ENCODE data around the gene RHOG. TPM values are rescaled to one million over a fixed set of nuclear protein-coding genes. Genes with fewer than 3 reads are reported as not detected.

Gene RHOG
- total and polyA plus RNA-seq, 9 of the 15 experiments (the other 6 are each of a cell fraction or from before 2014, with no cell fraction given): 22.6 to 162 (median 80.3) TPM

DNA sequence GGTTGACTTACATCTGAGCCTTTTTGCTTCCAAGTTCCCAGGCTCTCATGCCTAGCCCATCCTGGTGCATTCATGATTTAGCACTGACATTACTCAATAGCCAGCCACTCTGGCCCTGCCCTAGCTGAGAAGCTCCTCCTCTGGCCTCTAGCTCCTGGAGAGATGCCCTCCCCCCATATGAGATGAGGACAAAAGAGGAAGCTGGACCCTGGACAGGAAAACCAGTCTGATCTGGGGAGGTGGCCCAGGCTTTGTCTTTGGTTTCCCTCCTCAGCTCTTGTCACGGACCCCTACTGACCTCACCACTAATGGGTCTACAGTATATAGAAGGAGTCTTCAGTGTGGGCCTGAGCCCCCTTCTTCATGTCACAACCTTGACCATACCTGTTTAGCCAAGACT lies 3.0 kb downstream of the RHOG start (continued):
- TF ChIP-seq KDM4B (IDR thresholded peaks at IDR 0.05; ENCODE audit: borderline replicate concordance in 2 of 2, low read depth in 1 of 2): peak in 1 of 2 experiments; percentile 25; a peak in 1 of 4 replicates
- no peak for TF ChIP-seq ZNF717 (CRISPR knock-in tag; IDR thresholded peaks at IDR 0.05)
- no peak for TF ChIP-seq SRSF3 (IDR thresholded peaks at IDR 0.05; ENCODE audit: insufficient read depth, low read length)
- peak; percentile 48; the same call in 1 of the 2 replicates for TF ChIP-seq POLR2A (conservative IDR thresholded peaks at IDR 0.05)
- no peak for TF ChIP-seq SMAD3 (CRISPR knock-in tag; conservative IDR thresholded peaks at IDR 0.05)
- TF ChIP-seq PRPF4 (IDR thresholded peaks at IDR 0.05; ENCODE audit: insufficient read depth, low read depth, low read length, poor library complexity, severe bottlenecking): no peak
- no peak for TF ChIP-seq CBFA2T2 (conservative IDR thresholded peaks at IDR 0.05)
- no peak for TF ChIP-seq ZNF507 (tag; conservative IDR thresholded peaks at IDR 0.05)
- no peak for TF ChIP-seq NFYB (IDR thresholded peaks at IDR 0.05; ENCODE audit: extremely low read depth, insufficient read length)
- no peak for TF ChIP-seq ZNF398 (CRISPR knock-in tag; IDR thresholded peaks at IDR 0.05)
- TF ChIP-seq WHSC1 (IDR thresholded peaks at IDR 0.05; ENCODE audit: low read length): no peak
- peak; percentile 62; the same call in 1 of the 2 replicates for TF ChIP-seq JUND (IDR thresholded peaks at IDR 0.05; ENCODE audit: borderline replicate concordance, low read depth, low read length)
- no peak; the same call in 2 of the 3 replicates for TF ChIP-seq JUND (tag; IDR thresholded peaks at IDR 0.05; ENCODE audit: borderline replicate concordance, low read depth, low read length)
- no peak for TF ChIP-seq ZNF324 (CRISPR knock-in tag; IDR thresholded peaks at IDR 0.05)
- no peak for TF ChIP-seq MED1 (CRISPR knock-in tag; IDR thresholded peaks at IDR 0.05; ENCODE audit: borderline replicate concordance)
- no peak for TF ChIP-seq TAL1 (IDR thresholded peaks at IDR 0.05)
- TF ChIP-seq ZNF41 (CRISPR knock-in tag; conservative IDR thresholded peaks at IDR 0.05): no peak
- TF ChIP-seq SIN3B (IDR thresholded peaks at IDR 0.05; ENCODE audit: low read depth): no peak
- TF ChIP-seq CEBPB (tag; IDR thresholded peaks at IDR 0.05): peak; percentile 95
- no peak for TF ChIP-seq ZNF512 (tag; IDR thresholded peaks at IDR 0.05)
- no peak for TF ChIP-seq HEY1 (CRISPR knock-in tag; IDR thresholded peaks at IDR 0.05; ENCODE audit: borderline replicate concordance)

Measured in K562 (cell line).